Liver (tissue), 3 donors: ENCODE results near the gene PARD3B.

Source experiments
- CTCF ChIP-seq: fragments of 150-350 bp; IDR thresholded peaks from 2 replicates; pipeline ENCODE4 v1.5.1; 2017; ENCODE audit warnings: improper control_type of control experiment, low read depth, low read length; ENCODE audit not compliant: missing input control
- FOXA1 ChIP-seq: IDR thresholded peaks from 2 replicates; pipeline ENCODE4 v1.6.1; 2016; ENCODE audit warnings: antibody characterized with exemption
- SP1 ChIP-seq: IDR thresholded peaks from 2 replicates; pipeline ENCODE4 v1.6.1; 2018; ENCODE audit warnings: antibody characterized with exemption, mild to moderate bottlenecking
- TF ChIP-seq, protein P1 (sequence below): IDR thresholded peaks from 2 replicates; pipeline ENCODE4 v1.6.1; 2016; ENCODE audit warnings: antibody characterized with exemption, mild to moderate bottlenecking
- TF ChIP-seq, protein P2 (sequence below): IDR thresholded peaks from 2 replicates; pipeline ENCODE4 v1.6.1; 2016; ENCODE audit warnings: antibody characterized with exemption
- donor health status: healthy.
- donor health status: healthy.

DNA sequence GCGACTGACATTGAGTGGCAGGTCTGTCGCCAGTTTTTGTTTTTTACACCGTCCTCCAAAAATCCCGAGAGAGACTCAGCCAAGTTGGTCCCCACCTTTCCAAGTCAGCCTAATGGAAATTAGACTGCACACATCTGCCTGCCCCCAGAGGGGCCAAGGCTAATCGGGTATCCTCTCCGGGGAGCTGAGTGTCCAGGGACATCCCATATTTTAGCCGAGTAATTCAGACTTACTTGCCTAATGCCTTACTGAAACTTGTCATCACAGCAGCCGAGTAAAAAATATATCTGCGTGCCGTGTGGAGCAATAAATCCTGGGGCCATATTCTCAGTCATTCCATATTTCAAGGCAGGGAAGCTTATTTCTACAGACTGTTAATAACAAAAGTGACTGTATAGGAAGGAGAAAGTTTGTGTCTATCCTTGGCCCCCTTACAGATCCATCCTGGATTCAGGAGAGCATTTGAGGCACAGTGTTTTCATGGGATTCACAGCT, 1098.2 kb downstream of the PARD3B start:
- TF ChIP-seq, protein P1, sequence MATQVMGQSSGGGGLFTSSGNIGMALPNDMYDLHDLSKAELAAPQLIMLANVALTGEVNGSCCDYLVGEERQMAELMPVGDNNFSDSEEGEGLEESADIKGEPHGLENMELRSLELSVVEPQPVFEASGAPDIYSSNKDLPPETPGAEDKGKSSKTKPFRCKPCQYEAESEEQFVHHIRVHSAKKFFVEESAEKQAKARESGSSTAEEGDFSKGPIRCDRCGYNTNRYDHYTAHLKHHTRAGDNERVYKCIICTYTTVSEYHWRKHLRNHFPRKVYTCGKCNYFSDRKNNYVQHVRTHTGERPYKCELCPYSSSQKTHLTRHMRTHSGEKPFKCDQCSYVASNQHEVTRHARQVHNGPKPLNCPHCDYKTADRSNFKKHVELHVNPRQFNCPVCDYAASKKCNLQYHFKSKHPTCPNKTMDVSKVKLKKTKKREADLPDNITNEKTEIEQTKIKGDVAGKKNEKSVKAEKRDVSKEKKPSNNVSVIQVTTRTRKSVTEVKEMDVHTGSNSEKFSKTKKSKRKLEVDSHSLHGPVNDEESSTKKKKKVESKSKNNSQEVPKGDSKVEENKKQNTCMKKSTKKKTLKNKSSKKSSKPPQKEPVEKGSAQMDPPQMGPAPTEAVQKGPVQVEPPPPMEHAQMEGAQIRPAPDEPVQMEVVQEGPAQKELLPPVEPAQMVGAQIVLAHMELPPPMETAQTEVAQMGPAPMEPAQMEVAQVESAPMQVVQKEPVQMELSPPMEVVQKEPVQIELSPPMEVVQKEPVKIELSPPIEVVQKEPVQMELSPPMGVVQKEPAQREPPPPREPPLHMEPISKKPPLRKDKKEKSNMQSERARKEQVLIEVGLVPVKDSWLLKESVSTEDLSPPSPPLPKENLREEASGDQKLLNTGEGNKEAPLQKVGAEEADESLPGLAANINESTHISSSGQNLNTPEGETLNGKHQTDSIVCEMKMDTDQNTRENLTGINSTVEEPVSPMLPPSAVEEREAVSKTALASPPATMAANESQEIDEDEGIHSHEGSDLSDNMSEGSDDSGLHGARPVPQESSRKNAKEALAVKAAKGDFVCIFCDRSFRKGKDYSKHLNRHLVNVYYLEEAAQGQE: no peak
- TF ChIP-seq CTCF (no peak), FOXA1 (no peak), SP1 (no peak)
- TF ChIP-seq, protein P2, sequence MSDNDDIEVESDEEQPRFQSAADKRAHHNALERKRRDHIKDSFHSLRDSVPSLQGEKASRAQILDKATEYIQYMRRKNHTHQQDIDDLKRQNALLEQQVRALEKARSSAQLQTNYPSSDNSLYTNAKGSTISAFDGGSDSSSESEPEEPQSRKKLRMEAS: no peak
